ENCODE measurements around the gene RPS4Y2.

Gene RPS4Y2

DNA sequence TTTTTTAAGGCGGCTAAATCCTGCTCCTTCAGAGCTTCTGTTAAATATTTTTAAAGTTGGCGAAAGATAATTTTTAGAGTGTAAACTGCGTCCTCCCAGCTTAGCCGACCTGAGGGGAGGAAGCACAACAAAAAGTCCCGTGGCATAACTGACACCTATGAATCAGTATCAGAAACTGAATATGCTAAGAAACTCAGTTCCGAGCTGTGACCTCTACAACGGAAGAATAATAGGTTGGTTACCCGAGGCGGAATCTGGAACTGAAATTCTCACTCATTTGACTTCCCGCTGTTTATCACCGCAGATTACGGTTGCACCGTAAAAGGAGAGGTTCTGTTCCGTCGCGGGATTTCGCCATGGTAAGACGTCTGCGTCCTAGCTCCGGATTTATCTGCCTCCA, at the start of gene RPS4Y2:
Gene RPS4Y2, plus strand, starts transcription at position 301 of the 400 bp plus-strand sequence. Its CDS starts 56 bp downstream, at position 357.
- TF ChIP-seq, protein P1, sequence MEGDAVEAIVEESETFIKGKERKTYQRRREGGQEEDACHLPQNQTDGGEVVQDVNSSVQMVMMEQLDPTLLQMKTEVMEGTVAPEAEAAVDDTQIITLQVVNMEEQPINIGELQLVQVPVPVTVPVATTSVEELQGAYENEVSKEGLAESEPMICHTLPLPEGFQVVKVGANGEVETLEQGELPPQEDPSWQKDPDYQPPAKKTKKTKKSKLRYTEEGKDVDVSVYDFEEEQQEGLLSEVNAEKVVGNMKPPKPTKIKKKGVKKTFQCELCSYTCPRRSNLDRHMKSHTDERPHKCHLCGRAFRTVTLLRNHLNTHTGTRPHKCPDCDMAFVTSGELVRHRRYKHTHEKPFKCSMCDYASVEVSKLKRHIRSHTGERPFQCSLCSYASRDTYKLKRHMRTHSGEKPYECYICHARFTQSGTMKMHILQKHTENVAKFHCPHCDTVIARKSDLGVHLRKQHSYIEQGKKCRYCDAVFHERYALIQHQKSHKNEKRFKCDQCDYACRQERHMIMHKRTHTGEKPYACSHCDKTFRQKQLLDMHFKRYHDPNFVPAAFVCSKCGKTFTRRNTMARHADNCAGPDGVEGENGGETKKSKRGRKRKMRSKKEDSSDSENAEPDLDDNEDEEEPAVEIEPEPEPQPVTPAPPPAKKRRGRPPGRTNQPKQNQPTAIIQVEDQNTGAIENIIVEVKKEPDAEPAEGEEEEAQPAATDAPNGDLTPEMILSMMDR (IDR thresholded peaks at IDR 0.05; ENCODE audit: insufficient read depth, missing control alignments), result no peak
- DNase-seq (ENCODE audit: insufficient read length, low spot score) (no peak), FAIRE-seq (no peak)

DNA sequence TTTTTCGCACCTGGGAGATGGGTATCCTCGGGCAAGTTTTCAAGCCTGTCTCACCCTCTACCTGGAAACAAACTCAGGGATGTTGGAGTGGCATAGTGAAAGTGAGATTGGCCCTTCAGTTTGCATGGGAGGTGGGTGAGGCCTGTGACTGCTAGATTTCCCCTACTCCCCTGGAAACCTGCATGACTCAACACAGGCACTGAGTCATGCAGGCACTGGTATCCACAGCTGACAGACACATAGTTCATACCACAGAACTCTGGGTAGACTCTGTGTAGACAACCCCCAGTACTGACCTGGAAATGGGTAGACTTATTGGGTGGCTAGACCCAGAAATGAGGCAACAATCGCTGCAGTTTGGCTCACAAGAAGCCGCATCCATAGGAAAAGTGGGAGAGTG, 41.5 kb upstream of the RPS4Y2 start:
- TF ChIP-seq, protein P1 (IDR thresholded peaks at IDR 0.05; ENCODE audit: insufficient read depth, missing control alignments), result no peak
- DNase-seq (ENCODE audit: insufficient read length, low spot score) (no peak), FAIRE-seq (no peak)

DNA sequence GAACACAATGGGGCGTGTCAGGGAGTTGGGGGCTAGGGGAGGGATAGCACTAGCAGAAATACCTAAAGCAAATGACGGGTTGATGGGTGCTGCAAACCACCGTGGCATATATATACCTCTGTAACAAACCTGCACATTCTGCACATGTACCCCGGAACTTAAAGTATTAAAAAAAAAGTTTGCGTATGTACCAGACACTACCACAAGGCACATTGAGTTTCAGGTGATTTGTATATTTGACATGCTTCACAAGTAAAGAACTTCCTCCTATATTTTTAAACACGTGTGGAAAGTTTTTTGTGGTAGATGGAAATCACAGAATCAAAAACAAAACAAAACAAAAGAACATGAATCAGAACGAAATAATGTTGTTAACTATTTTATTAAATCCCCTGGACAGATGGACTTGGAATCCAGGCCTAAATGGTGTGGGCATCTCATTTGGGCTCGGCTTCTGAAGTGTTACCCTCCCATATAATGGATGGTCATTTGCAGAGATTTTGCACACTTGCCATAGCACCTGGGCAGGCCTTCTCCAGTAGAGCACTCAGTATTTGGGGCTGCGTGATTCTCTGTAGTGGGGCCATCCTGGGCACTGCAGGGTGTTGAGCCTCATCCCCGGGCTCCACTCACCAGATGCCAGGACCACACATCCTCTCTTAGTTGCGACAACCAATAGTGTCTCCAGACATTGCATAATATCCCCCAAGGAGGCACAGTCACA, 29.6 kb upstream of the RPS4Y2 start:
- no peak for FAIRE-seq
- TF ChIP-seq, protein P1 (IDR thresholded peaks at IDR 0.05; ENCODE audit: insufficient read depth, missing control alignments), result no peak
- no peak for DNase-seq (ENCODE audit: insufficient read length, low spot score)

DNA sequence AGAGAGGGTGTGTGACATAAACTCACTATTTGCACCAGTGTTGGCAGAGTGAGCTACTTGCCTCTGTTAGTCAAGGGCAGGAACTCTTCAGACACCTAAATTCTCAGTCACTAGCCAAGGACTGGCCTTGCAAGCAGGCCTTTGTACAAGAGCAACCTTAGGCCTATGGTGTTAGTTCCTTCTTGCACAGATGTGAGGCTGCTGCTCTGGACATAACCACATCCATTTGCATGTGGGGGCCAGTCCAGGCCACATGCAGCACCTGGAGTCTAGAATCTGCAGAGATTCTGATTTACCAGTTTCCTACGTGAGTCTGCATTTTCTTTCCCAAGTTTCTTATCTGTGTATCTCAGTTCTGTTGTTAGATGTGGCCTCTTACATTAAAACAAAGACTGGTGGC, 20.7 kb upstream of the RPS4Y2 start:
- TF ChIP-seq, protein P1 (IDR thresholded peaks at IDR 0.05; ENCODE audit: insufficient read depth, missing control alignments), result no peak
- no peak for FAIRE-seq

DNA sequence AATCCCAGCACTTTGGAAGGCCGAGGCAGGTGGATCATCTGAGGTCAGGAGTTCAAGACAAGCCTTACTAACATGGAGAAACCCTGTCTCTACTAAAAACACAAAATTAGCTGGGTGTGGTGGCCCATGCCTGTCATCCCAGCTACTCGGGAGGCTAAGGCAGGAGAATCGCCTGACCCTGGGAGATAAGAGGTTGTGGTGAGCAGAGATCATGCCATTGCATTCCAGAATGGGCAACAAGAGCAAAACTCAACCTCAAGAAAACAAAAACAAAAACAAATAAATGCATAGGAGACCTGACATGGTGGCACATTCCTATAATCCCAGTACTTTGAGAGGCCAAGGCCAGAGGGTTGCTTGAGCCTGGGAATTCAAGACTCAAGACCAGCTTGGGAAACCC, 16.1 kb upstream of the RPS4Y2 start:
- TF ChIP-seq, protein P1 (IDR thresholded peaks at IDR 0.05; ENCODE audit: insufficient read depth, missing control alignments), result no peak
- DNase-seq (ENCODE audit: insufficient read length, low spot score), result no peak
- FAIRE-seq, result no peak

More for the DNA sequence above, 20.7 kb upstream of the RPS4Y2 start:
- DNase-seq (ENCODE audit: insufficient read length, low spot score), result no peak

DNA sequence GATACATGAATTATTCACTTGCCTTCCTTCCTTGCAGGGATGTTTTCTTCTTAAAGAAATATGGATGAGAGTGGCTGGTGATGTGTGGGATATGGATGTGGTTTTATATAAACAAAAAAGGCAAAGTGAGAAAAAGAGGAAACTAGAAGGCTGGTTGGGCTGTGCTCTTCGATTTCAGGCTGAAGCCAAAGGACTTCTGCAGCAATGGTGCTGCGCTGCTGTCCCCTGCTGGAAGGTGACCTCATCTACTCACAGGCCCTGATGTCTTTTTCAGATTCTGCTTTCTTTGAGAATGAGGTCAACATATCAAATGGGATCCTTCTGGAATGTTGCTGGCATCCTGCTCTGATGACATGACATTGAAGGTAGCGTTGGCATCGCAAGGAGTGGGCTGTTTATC, 15.3 kb upstream of the RPS4Y2 start:
- DNase-seq (ENCODE audit: insufficient read length, low spot score), result no peak
- FAIRE-seq, result no peak
- TF ChIP-seq, protein P1 (IDR thresholded peaks at IDR 0.05; ENCODE audit: insufficient read depth, missing control alignments), result no peak

DNA sequence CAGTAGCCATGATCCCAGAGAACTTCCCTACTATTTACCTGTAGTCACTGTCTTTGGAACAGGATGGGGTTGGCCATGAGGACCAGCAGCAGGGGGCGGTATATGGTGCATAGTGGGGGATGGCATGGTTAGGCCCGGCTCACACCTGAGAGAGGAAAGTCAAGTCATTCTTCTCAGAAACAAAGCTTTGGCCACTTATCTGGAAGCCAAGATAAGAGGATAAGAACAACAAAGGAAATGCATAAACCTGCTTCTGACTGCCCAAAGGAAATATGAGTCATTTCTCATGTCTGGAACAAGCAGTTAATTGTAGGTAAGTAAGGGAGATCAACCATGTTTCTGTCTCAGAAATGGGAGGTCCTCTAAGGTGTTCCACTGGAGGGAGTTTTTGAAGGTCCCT, 10.8 kb upstream of the RPS4Y2 start:
- DNase-seq (ENCODE audit: insufficient read length, low spot score), result no peak
- no peak for FAIRE-seq
- TF ChIP-seq, protein P1 (IDR thresholded peaks at IDR 0.05; ENCODE audit: insufficient read depth, missing control alignments), result no peak

Data from D721Med (cell line).